ENCODE data around the gene GRPEL1.
A peak's percentile ranks its signal among the peaks of the same experiment; 100 is the strongest.
"Not testable (repeated sequence)": the region's sequence is repeated elsewhere in the genome, so short reads cannot be mapped to it uniquely, and the experiment has no call there.

The GRPEL1 gene

DNA sequence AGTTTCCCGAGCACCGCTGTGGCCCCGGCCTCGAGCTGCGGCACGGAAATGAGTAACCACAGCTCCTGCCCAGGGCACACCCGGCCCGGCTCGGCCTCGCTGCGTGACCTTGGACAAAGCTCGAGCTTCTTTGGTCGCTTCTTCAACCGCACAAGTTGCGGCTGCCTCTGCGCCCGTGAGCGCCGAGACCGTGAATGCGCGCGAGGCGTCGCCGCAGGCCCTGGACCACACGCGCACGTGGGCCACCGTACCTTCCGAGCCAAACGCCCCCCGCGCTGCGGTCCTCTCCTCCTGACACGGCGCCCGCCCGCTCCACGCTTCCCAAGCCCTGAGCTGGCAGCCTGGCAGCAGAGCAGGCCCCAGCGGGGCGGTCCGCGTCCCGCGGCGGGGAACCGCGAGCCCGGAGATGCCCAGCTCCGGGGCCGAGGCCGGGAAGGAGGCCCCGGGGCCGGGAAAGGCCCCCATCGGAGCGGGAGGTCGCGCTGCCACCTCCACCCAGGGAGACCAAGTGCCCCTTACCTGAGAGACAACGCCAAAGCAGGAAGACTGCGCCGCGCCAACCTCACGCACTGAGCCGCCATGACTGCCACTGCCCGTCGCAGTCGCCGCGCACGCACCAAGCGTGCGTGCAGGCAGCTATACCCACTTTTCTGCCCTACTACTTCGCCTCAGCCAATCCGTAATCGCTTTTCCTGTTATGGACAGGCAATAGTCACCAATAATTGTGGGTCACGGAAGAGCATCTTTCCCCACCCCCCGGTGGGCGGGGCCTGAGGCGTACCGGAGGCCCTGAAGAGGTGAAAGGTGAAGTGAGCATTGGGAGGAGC lies at the start of gene GRPEL1:
Gene GRPEL1 (minus strand): TSS at position 613 of the 827 bp plus-strand sequence. CDS start 32 bp downstream, at position 581.
- DNase-seq (ENCODE audit: low read depth), result peak; percentile 100

DNA sequence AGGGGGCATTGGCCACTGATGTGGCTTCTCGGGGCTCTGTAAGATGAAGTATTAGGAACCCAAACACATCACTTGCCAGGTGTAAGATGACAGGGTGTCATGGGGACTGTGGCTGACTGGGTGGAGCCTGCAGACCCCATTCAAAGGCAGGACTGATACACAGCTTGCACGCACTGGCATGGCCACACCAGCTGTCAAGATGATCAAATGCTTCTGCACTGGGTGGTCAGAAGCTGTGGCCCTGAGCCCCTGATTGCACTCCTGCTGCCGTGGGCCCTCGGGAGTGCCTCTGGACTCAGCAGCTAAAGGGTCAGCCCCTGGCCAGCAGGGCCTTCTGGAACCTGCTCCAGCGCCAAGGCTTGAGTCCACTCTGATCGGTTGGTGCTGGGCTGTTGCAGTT lies 48.8 kb upstream of the GRPEL1 start:
- no peak for DNase-seq (ENCODE audit: low read depth)

- DNase-seq (ENCODE audit: low read depth), result no peak
Observed at GRCh38 chr4:7115557-7116340, 47.9 kb upstream of the GRPEL1 start.

DNA sequence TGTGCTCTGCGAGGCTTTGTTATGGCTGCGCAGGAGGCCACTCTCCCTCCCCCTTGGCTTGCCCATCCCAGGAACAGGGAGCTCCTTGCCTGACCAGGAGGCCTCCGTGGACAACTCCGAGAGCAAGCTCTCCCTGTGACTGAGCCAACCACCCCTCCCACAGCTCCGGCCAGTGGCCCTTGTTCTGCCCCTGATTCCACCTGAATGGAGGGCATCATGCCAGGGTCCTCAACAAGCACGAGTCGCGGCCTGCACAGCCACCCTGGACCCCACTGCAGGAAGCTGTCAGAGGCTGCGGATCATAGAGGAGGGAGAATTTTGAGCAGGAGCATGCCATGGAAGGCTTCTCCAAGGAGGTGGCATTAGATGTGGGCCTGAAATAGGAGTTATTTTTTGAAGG lies 44.8 kb upstream of the GRPEL1 start:
- no peak for DNase-seq (ENCODE audit: low read depth)

DNA sequence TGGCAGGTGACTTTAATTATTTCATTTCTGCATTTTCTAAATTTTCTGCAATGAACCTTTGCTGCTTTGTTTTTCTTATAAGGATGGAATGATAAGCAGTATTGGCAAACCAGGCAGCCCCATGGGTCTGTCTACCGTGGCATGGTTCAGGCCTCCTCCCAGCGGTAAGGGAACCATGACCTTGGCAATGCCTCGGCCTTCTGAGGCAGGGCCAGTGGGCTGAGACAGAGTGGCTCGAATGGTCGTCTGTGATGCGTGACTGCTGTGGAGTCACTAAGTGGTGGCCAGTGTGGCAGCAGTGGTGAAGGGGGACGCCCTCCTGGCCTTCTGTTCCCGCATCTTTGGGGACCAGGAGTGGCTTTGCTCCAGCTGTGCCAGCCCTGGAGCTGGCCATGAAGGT lies 43.6 kb upstream of the GRPEL1 start:
- no peak for DNase-seq (ENCODE audit: low read depth)

DNA sequence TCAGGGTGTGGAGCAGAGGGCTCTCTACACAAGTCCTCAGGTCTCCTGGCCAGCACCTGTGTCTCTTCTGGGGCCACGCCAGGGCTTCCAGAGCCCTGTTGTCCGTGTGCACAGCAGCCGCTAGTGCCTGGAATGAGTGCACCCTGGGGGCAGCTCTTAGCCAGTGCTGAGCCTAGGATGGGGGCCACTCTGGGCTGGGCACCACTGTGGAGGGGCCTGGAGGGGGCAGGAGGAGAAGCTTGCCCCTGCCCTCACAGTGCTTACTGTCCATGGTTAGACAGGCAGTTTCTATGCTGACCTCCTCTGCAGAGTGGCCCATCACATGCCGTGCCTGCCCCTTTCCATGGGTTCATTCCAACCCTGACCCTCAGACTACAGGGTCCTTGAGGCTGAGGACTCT lies 42.7 kb upstream of the GRPEL1 start:
- no peak for DNase-seq (ENCODE audit: low read depth)

- no peak for DNase-seq (ENCODE audit: low read depth)
Observed at GRCh38 chr4:7109169-7109568, 41.3 kb upstream of the GRPEL1 start.

- DNase-seq (ENCODE audit: low read depth), result no peak
Observed at GRCh38 chr4:7108660-7109059, 40.8 kb upstream of the GRPEL1 start.

DNA sequence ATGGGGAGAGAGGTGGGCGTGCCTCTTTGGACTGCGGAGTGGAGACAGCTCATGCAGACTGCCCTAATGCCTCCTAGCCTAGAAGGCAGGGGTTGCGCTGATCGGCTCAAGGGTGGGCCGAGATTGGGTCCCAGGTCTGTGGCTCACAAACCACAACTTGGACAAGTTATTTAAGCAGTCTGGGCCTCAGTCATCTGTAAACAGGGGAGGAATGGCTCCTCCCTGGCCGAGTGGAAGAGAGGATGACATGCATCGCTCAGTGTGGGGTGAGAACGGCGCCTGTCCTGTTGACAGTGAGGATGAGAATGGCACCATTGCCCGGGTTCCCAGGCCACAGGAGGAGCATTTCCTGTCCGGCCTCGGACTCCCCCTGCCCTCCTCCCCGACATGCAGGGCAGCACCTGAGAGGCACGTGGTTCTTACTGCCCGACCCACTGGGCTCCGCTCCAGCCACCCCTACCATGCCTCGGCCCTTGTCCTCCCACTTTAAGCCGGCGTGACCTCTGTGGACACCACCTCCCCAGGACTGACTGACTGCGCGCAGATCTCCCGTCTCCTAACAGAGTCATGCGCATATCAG lies 40.3 kb upstream of the GRPEL1 start:
- no peak for DNase-seq (ENCODE audit: low read depth)

GRCh38 chr4:7107166-7107905 lies 39.5 kb upstream of the GRPEL1 start:
- DNase-seq (ENCODE audit: low read depth), result no peak

GRCh38 chr4:7105276-7105675 lies 37.4 kb upstream of the GRPEL1 start:
- no peak for DNase-seq (ENCODE audit: low read depth)

- no peak for DNase-seq (ENCODE audit: low read depth)
Observed at GRCh38 chr4:7104366-7105031, 36.6 kb upstream of the GRPEL1 start.

- no peak for DNase-seq (ENCODE audit: low read depth)
Observed at GRCh38 chr4:7103607-7104365, 35.9 kb upstream of the GRPEL1 start.

GRCh38 chr4:7103031-7103606 lies 35.3 kb upstream of the GRPEL1 start:
- peak; percentile 69 for DNase-seq (ENCODE audit: low read depth)

GRCh38 chr4:7102516-7102909 lies 34.6 kb upstream of the GRPEL1 start:
- not testable (repeated sequence) for DNase-seq (ENCODE audit: low read depth)

DNA sequence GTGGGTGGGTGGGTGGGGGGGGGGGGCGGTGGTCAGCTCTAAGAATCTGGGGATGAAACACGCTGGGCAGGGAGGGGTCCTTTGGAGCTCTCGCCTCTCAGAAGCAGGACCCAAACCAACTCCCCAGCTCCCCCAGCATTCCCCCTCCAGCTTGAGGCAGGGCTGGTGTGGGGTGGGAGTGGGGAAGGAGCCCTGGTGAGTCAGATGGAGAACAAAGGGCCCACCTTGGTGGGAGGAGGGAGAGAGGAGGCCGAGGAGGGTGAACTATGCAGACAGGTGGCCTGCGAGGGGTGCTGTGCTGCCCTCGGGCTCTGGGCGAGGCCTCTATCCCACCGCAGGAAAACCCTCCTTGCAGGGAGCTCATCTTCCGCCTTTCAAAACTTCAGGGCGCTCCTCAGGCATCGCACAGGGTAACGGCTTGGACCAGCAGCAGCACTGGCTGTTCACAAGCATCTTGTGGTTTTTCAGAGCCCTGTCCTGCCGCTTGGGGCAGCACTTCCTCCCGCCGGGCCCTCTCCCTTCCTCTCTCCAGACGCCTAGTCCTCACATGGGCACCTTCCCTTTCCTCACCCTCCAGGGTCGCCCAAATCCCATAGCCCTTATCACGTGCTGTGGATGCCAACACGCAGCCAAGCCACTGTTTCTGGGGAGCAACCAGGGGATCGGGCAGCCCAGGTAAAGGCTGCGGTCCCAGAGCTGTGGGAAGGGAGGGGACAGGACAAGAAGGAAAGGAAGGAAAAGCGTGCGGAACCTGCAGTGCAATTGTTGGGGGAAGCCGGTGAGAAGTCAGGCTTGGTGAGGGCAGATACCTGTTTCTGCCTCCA lies 34.0 kb upstream of the GRPEL1 start:
- peak; percentile 19 for DNase-seq (ENCODE audit: low read depth)

GRCh38 chr4:7096236-7096635 lies 28.4 kb upstream of the GRPEL1 start:
- no peak for DNase-seq (ENCODE audit: low read depth)

DNA sequence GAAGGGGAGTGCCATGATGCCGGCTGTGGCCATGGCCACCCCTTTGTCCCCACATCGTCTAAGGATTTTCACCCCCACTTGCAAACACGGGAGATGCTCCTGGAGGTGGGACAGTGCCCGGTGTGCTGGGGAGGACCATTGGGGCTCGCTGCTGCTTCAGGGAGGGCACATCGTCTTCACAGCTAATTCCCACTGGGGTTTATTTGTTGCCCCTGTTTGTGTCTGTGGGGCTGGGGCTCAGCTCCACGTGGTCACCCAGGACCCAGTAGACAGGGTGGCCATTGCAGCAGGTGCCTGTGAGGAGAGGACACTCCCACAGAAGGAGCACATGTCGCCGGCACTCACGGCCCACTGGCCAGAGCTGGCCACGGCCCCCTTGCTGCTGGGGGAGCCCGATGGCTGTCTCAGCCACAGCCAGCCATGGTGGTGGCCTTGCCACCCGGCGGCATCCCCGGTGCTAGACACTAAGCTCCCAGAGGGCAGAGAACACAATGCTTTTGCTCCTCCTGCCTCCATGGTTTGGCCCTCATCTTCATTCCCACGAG lies 27.8 kb upstream of the GRPEL1 start:
- DNase-seq (ENCODE audit: low read depth), result no peak

DNA sequence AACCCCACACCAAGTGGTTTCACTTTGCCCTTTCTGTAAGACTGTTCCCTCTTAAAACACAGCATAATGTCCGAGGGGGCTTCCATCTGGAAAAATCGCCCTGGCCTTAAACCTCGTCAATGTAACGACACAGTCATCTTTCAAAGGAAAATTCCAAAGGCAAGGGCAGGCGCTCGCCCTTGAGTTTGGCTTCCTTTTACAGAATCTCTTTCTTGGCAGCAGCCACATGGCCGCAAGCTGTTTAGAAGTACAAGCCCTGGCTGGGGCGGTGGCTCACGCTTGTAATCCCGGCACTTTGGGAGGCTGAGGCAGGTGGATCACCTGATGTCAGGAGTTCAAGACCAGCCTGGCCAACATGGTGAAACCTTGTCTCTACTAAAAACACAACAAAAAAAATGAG lies 27.1 kb upstream of the GRPEL1 start:
- no peak for DNase-seq (ENCODE audit: low read depth)

All from stimulated activated CD4-positive, alpha-beta T cell treated with anti-CD3 and anti-CD28 coated beads, Interleukin-2, amount 100 ng/mL, for 4 hours (primary cell).